ENCODE results near the gene RGPD4. TPM values are rescaled to one million over a fixed set of nuclear protein-coding genes. Genes with fewer than 3 reads are reported as not detected.

Gene RGPD4
- total RNA-seq, 1 experiment from 2014 or later: 0.07 TPM

GRCh38 chr2:107811411-107811810 lies 15.3 kb upstream of the RGPD4 start:
- Histone ChIP-seq H3K4me1 (ENCODE audit: control insufficient read depth in 1 of 2, insufficient read depth in 2 of 2, low read length in 2 of 2) (no peaks in the 10 kb centered on the region), H4K20me1 (ENCODE audit: insufficient read depth) (no peaks in the 10 kb centered on the region), H3K27ac (ENCODE audit: low read depth, low read length) (no peak overlapping the region), H2AFZ (ENCODE audit: low read depth, low read length, poor library complexity, severe bottlenecking) (no peak overlapping the region), H3K4me2 (ENCODE audit: low read length) (no peak overlapping the region), H3K79me2 (ENCODE audit: insufficient read depth, low read length) (no peaks in the 10 kb centered on the region), H3K9me2 (ENCODE audit: insufficient read depth) (no peaks in the 10 kb centered on the region), H3K9me3 (ENCODE audit: control insufficient read depth in 1 of 2, insufficient read depth in 1 of 2, low read depth in 1 of 2, low read length in 2 of 2) (peaks cover 0 to 31% of the 10 kb centered on the region in 2 experiments; a peak in 2 of 4 replicates), H3K9ac (ENCODE audit: low read length) (no peak overlapping the region), H3K36me3 (ENCODE audit: control insufficient read depth in 1 of 2, insufficient read depth in 2 of 2, low read length in 2 of 2) (no peaks in the 10 kb centered on the region), H3K4me3 (replicated peaks in 1 of 2; ENCODE audit: low read depth in 1 of 2, low read length in 2 of 2) (no peak overlapping the region), H3K27me3 (ENCODE audit: insufficient read depth, low read length) (no peaks in the 10 kb centered on the region)
- RAD21 ChIA-PET (ENCODE audit: low non-redundant PET in 1 of 2, low total read pairs in 2 of 2, uncharacterized antibody in 2 of 2, unreplicated experiment in 2 of 2): no interaction called here
- ATAC-seq: no peak
- intact Hi-C loops (cut with micrococcal nuclease): no loop called here
- BruUV-seq (replicated peaks): no TSS peak
- CTCF ChIA-PET: no interaction called here
- POLR2A ChIA-PET: no interaction called here
- DNase-seq (ENCODE audit: low read depth, low spot score): no peak
- TF ChIP-seq ELF1 (IDR thresholded peaks at IDR 0.05; ENCODE audit: borderline replicate concordance, low read depth): no peak
- TF ChIP-seq SRF (IDR thresholded peaks at IDR 0.05; ENCODE audit: low read depth): no peak
- no peak for TF ChIP-seq REST (IDR thresholded peaks at IDR 0.05; ENCODE audit: low read depth)
- TF ChIP-seq SP1 (IDR thresholded peaks at IDR 0.05; ENCODE audit: low read depth): no peak
- TF ChIP-seq FOSL1 (IDR thresholded peaks at IDR 0.05; ENCODE audit: low read depth): no peak
- TF ChIP-seq POLR2A (IDR thresholded peaks at IDR 0.05; ENCODE audit: borderline replicate concordance, extremely low read depth, insufficient read depth, insufficient read length): no peak
- no peak for TF ChIP-seq JUND (IDR thresholded peaks at IDR 0.05)
- TF ChIP-seq ZNF274 (IDR thresholded peaks at IDR 0.05; ENCODE audit: low read depth, low read length): no peak
- TF ChIP-seq EGR1 (IDR thresholded peaks at IDR 0.05; ENCODE audit: low read depth): no peak
- no peak for TF ChIP-seq SIN3A (IDR thresholded peaks at IDR 0.05; ENCODE audit: low read depth)
- no peak for TF ChIP-seq CEBPB (IDR thresholded peaks at IDR 0.05; ENCODE audit: low read depth)

Measured in HCT116 (cell line).